T-cell (primary cell): ENCODE results near the gene ASXL1. TPM values are rescaled to one million over a fixed set of nuclear protein-coding genes. Genes with fewer than 3 reads are reported as not detected.

Source experiments
- ATAC-seq, 4 experiments: fragments of 200-7000 bp in 3 of 4; fragments of 150-1000 bp in 1 of 4; cut with Tn5 transposase; replicated peaks in 1 of 4; 1 replicate in 3 of 4; 2 replicates in 1 of 4; pipeline ENCODE4 v1.10.0; 2021; ENCODE audit warnings: moderate library complexity in 3 of 4, mild to moderate bottlenecking in 2 of 4, moderate number of reproducible peaks in 1 of 4
- CTCF ChIA-PET, 2 donors: fragments of 300-600 bp; sonication (Branson Sonifier 250); formaldehyde crosslinking; loops; one replicate each; lab custom pipeline; 2022; ENCODE audit warnings: antibody characterized with exemption in 2 of 2; lab: Charles Lee
- POLR2A ChIA-PET, 2 donors: fragments of 300-600 bp; sonication (Branson Sonifier 250); formaldehyde crosslinking; loops; one replicate each; lab custom pipeline; 2022; ENCODE audit warnings: antibody characterized with exemption in 2 of 2; lab: Charles Lee
- DNase-seq, 35 experiments: peaks; one replicate each; pipeline versions ENCODE4 v3.0.0 to v3.0.0-alpha.2; 2013 to 2023
- H3K27ac ChIP-seq: one replicate; pipeline ENCODE4 v1.5.1; 2013; ENCODE audit warnings: low read length
- H3K27me3 ChIP-seq, 2 experiments: replicated peaks in 1 of 2; 1 replicate in 1 of 2; 2 replicates in 1 of 2; pipeline versions ENCODE4 v1.6.1 to v1.7.0; 2013; ENCODE audit warnings: low read length in 1 of 2, mixed read lengths in 1 of 2; ENCODE audit not compliant: control insufficient read depth in 2 of 2, insufficient read depth in 2 of 2; ENCODE audit errors: extremely low read depth in 1 of 2
- H3K36me3 ChIP-seq, 2 donors: 1 replicate in 1 of 2; 2 replicates in 1 of 2; pipeline versions ENCODE4 v1.6.1 to v1.7.0; 2013; ENCODE audit warnings: low read length in 1 of 2; ENCODE audit not compliant: control insufficient read depth in 2 of 2, insufficient read depth in 1 of 2; ENCODE audit errors: extremely low read depth in 1 of 2
- H3K4me1 ChIP-seq, 2 experiments: 1 replicate in 1 of 2; 2 replicates in 1 of 2; pipeline versions ENCODE4 v1.6.1 to v1.7.0; 2013; ENCODE audit warnings: low read length in 2 of 2, mixed read lengths in 1 of 2; ENCODE audit not compliant: insufficient read depth in 2 of 2, control insufficient read depth in 1 of 2; ENCODE audit errors: extremely low read depth in 1 of 2
- H3K4me3 ChIP-seq, 2 donors: 1 replicate in 1 of 2; 2 replicates in 1 of 2; pipeline versions ENCODE4 v1.5.1 to v1.7.0; 2013; ENCODE audit warnings: mild to moderate bottlenecking in 2 of 2, low read length in 1 of 2, moderate library complexity in 1 of 2; ENCODE audit not compliant: control insufficient read depth in 1 of 2; ENCODE audit errors: extremely low read depth in 1 of 2
- H3K9me3 ChIP-seq: 2 replicates; pipeline ENCODE4 v1.7.0; 2013
- H3K27ac Mint-ChIP-seq, 2 donors: one replicate each; pipeline ENCODE4 v1.8.0; 2020 to 2021; ENCODE audit warnings: mild to moderate bottlenecking in 2 of 2, mixed read lengths in 2 of 2
- H3K27me3 Mint-ChIP-seq, 2 donors: one replicate each; pipeline ENCODE4 v1.8.0; 2021 to 2022; ENCODE audit warnings: mixed read lengths in 2 of 2
- H3K36me3 Mint-ChIP-seq: one replicate; pipeline ENCODE4 v1.8.0; 2021; ENCODE audit warnings: mixed read lengths
- H3K4me1 Mint-ChIP-seq, 3 donors: one replicate each; pipeline ENCODE4 v1.8.0; 2020 to 2022; ENCODE audit warnings: mixed read lengths in 3 of 3, mild to moderate bottlenecking in 1 of 3
- H3K4me3 Mint-ChIP-seq, 3 donors: one replicate each; pipeline ENCODE4 v1.8.0; 2020 to 2022; ENCODE audit warnings: mild to moderate bottlenecking in 3 of 3, mixed read lengths in 3 of 3, moderate library complexity in 3 of 3
- H3K9me3 Mint-ChIP-seq, 3 donors: one replicate each; pipeline ENCODE4 v1.8.0; 2020 to 2022; ENCODE audit warnings: mixed read lengths in 3 of 3
- WGBS: methylation state at CpG from one replicate; pipeline ENCODE4 v1.1.5; 2013; ENCODE audit warnings: missing lambda C conversion rate; ENCODE audit not compliant: insufficient coverage; 5-methylcytosine and 5-hydroxymethylcytosine counted together
- total RNA-seq, 35 experiments: library from RNA in 6 of 35; stranded (reverse) in 6 of 35; fragments of 120-200 nt in 1 of 35; gene quantifications; one replicate each; pipeline versions ENCODE4 v1.2.1 to v1.2.4 and lab custom pipeline; 2013 to 2026

The ASXL1 gene
- total RNA-seq, 5 donors from 2014 or later (not counting 1 experiment from before 2014, with no cell fraction given), result 122 to 204 (median 137) TPM

GRCh38 chr20:32415494-32415893, 57.4 kb downstream of the ASXL1 start:
- ChIA-PET CTCF (no interaction called here), POLR2A (interaction anchor here in 1 of 2 donors (0.7 kb wide), 1 partner anchor 94 kb away, joined by 3 read pairs; no protein-coding TSS in a partner anchor)
- Mint-ChIP-seq H3K4me3 (peak overlapping the region in 1 of 3 donors; percentile 49), H3K4me1 (peaks cover 62 to 76% (median 65%) of the 10 kb centered on the region in 3 donors), H3K9me3 (no peaks in the 10 kb centered on the region), H3K27ac (peak overlapping the region; percentile 2 to 12), H3K36me3 (peaks cover 22% of the 10 kb centered on the region), H3K27me3 (no peaks in the 10 kb centered on the region)
- 61% methylated on average over 2 of the region's 2 CpGs for whole genome bisulfite sequencing
- peaks cover 21 to 31% of the 10 kb centered on the region in 2 experiments for H3K4me1 ChIP-seq
- no peak for DNase-seq
- ATAC-seq, result no peak
- H3K9me3 ChIP-seq, result no peaks in the 10 kb centered on the region
- H3K27me3 ChIP-seq, result no peaks in the 10 kb centered on the region
- no peak overlapping the region for H3K27ac ChIP-seq
- peaks cover 0 to 3% of the 10 kb centered on the region in 2 donors for H3K36me3 ChIP-seq
- no peak overlapping the region for H3K4me3 ChIP-seq

- ATAC-seq (no peak), DNase-seq (no peak)
- H3K27me3 ChIP-seq, result no peaks in the 10 kb centered on the region
- no peaks in the 10 kb centered on the region for H3K27me3 Mint-ChIP-seq
- CTCF ChIA-PET, result no interaction called here
- H3K4me1 Mint-ChIP-seq, result peaks cover 63 to 77% (median 66%) of the 10 kb centered on the region in 3 donors
- H3K27ac ChIP-seq, result no peak overlapping the region
- peaks cover 15 to 27% of the 10 kb centered on the region in 2 experiments for H3K4me1 ChIP-seq
- H3K4me3 ChIP-seq, result no peak overlapping the region
- WGBS, result no CpG with 5 or more reads among the region's 2 CpGs
- no peaks in the 10 kb centered on the region for H3K9me3 ChIP-seq
- POLR2A ChIA-PET, result interaction anchor here (0.5 to 1.0 kb wide), 3 partner anchors 10 to 59 kb away, joined by 3 read pairs; no protein-coding TSS in a partner anchor
- no peaks in the 10 kb centered on the region for H3K9me3 Mint-ChIP-seq
- no peak overlapping the region for H3K4me3 Mint-ChIP-seq
- H3K27ac Mint-ChIP-seq, result no peak overlapping the region
- H3K36me3 Mint-ChIP-seq, result peaks cover 24% of the 10 kb centered on the region
- H3K36me3 ChIP-seq, result peaks cover 0 to 3% of the 10 kb centered on the region in 2 donors
Measured at GRCh38 chr20:32416206-32416605, 58.1 kb downstream of the ASXL1 start.

DNA sequence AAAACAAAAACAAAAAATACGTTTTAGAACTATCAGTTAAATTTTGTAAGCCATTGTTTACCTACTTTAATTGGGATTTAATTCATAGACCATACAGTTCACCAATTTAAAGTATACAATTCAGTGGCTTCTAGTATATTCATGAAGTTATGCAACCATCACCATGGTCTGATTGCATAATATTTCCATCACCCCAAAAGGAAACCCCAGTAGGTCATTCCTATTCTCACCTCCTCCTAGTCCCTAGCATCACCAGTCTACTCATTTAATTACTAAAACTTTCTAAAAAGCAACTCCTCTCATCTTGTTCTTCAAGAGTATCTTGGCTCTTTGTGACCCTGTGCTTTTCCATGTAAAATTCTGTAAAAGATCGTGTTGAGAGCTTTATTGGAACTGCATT, 60.2 kb downstream of the ASXL1 start:
- no peaks in the 10 kb centered on the region for H3K27me3 ChIP-seq
- DNase-seq, result no peak
- peaks cover 6 to 10% of the 10 kb centered on the region in 2 experiments for H3K4me1 ChIP-seq
- no peaks in the 10 kb centered on the region for H3K36me3 ChIP-seq
- no peaks in the 10 kb centered on the region for H3K9me3 Mint-ChIP-seq
- H3K27ac ChIP-seq, result no peak overlapping the region
- ChIA-PET CTCF (no interaction called here), POLR2A (no interaction called here)
- no peak for ATAC-seq
- H3K27me3 Mint-ChIP-seq, result no peaks in the 10 kb centered on the region
- no peak overlapping the region for H3K4me3 ChIP-seq
- peaks cover 23% of the 10 kb centered on the region for H3K36me3 Mint-ChIP-seq
- no CpG with 5 or more reads among the region's 2 CpGs for WGBS
- H3K4me3 Mint-ChIP-seq, result no peak overlapping the region
- no peaks in the 10 kb centered on the region for H3K9me3 ChIP-seq
- no peak overlapping the region for H3K27ac Mint-ChIP-seq
- peaks cover 50 to 65% (median 53%) of the 10 kb centered on the region in 3 donors for H3K4me1 Mint-ChIP-seq

- CTCF ChIA-PET, result interaction anchor here in 1 of 2 donors (0.7 kb wide), 1 partner anchor 23 kb away, joined by 3 read pairs; no protein-coding TSS in a partner anchor
- ATAC-seq (no peak), DNase-seq (no peak)
- Histone ChIP-seq H3K27ac (no peak overlapping the region), H3K27me3 (no peaks in the 10 kb centered on the region), H3K4me3 (no peak overlapping the region), H3K36me3 (peaks cover 0 to 3% of the 10 kb centered on the region in 2 donors), H3K4me1 (peaks cover 0 to 3% of the 10 kb centered on the region in 2 experiments), H3K9me3 (no peaks in the 10 kb centered on the region)
- no CpG with 5 or more reads among the region's 2 CpGs for WGBS
- Mint-ChIP-seq H3K27me3 (no peaks in the 10 kb centered on the region), H3K9me3 (no peaks in the 10 kb centered on the region), H3K4me3 (no peak overlapping the region), H3K27ac (no peak overlapping the region), H3K4me1 (peaks cover 38 to 44% (median 39%) of the 10 kb centered on the region in 3 donors), H3K36me3 (peaks cover 20% of the 10 kb centered on the region)
- POLR2A ChIA-PET, result interaction anchor here in 1 of 2 donors (0.7 kb wide), 1 partner anchor 60 kb away, joined by 5 read pairs; no protein-coding TSS in a partner anchor
Measured at GRCh38 chr20:32421290-32421689, 63.2 kb downstream of the ASXL1 start.

DNA sequence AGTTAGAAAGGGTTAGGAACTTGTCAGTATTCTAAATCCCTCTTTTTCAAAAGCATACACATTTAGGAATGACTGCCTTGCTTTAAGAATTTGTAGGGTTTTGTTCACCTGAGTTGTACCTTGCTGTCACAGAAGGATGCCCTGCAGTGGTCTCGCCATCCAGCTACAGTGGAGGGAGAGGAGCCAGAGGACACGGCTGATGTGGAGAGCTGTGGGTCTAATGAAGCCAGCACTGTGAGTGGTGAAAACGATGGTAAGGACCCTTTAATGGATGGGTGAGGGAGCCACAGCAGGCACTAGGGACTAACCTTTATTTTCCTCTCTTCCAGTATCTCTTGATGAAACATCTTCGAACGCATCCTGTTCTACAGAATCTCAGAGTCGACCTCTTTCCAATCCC, 69.9 kb downstream of the ASXL1 start:
- WGBS, result 94% methylated on average over 2 of the region's 6 CpGs
- Histone ChIP-seq H3K27ac (no peak overlapping the region), H3K36me3 (peaks cover 21 to 57% of the 10 kb centered on the region in 2 donors), H3K9me3 (no peaks in the 10 kb centered on the region), H3K27me3 (no peaks in the 10 kb centered on the region), H3K4me3 (no peak overlapping the region), H3K4me1 (peaks cover 0 to 3% of the 10 kb centered on the region in 2 experiments)
- H3K9me3 Mint-ChIP-seq, result no peaks in the 10 kb centered on the region
- H3K27me3 Mint-ChIP-seq, result no peaks in the 10 kb centered on the region
- H3K4me3 Mint-ChIP-seq, result no peak overlapping the region
- peaks cover 55% of the 10 kb centered on the region for H3K36me3 Mint-ChIP-seq
- ATAC-seq (no peak), DNase-seq (no peak)
- H3K4me1 Mint-ChIP-seq, result peaks cover 9 to 20% (median 14%) of the 10 kb centered on the region in 3 donors
- POLR2A ChIA-PET, result interaction anchor here in 1 of 2 donors (0.6 kb wide), 1 partner anchor 125 kb away, joined by 5 read pairs; no protein-coding TSS in a partner anchor
- peak overlapping the region in 1 of 2 donors; percentile 69 for H3K27ac Mint-ChIP-seq
- CTCF ChIA-PET, result interaction anchor here in 1 of 2 donors (0.5 kb wide), 1 partner anchor 404 kb away, joined by 7 read pairs; no protein-coding TSS in a partner anchor

- WGBS, result 100% methylated on average over 7 of the region's 7 CpGs
- no peaks in the 10 kb centered on the region for H3K4me1 ChIP-seq
- H3K27ac Mint-ChIP-seq, result no peak overlapping the region
- no peaks in the 10 kb centered on the region for H3K27me3 Mint-ChIP-seq
- H3K4me3 ChIP-seq, result no peak overlapping the region
- no peak overlapping the region for H3K27ac ChIP-seq
- ATAC-seq (no peak), DNase-seq (no peak)
- H3K9me3 Mint-ChIP-seq, result no peaks in the 10 kb centered on the region
- H3K27me3 ChIP-seq, result no peaks in the 10 kb centered on the region
- ChIA-PET POLR2A (no interaction called here), CTCF (no interaction called here)
- peaks cover 67% of the 10 kb centered on the region for H3K36me3 Mint-ChIP-seq
- H3K36me3 ChIP-seq, result peaks cover 21 to 71% of the 10 kb centered on the region in 2 donors
- no peaks in the 10 kb centered on the region for H3K9me3 ChIP-seq
- H3K4me3 Mint-ChIP-seq, result no peak overlapping the region
- peaks cover 9 to 20% (median 10%) of the 10 kb centered on the region in 3 donors for H3K4me1 Mint-ChIP-seq
Measured at GRCh38 chr20:32429343-32429742, 71.2 kb downstream of the ASXL1 start.
